Superior temporal gyrus (tissue), 1 donor: ENCODE results near the gene FPGS.

Experiments
- DNase-seq: peaks from one replicate; pipeline ENCODE4 v3.0.0-alpha.2; 2016; ENCODE audit errors: extremely low spot score

The FPGS gene

GRCh38 chr9:127789179-127789578 lies 13.5 kb upstream of the FPGS start:
- DNase-seq = no peak

GRCh38 chr9:127790094-127790855 lies 12.4 kb upstream of the FPGS start:
- no peak for DNase-seq

GRCh38 chr9:127791085-127791484 lies 11.6 kb upstream of the FPGS start:
- no peak for DNase-seq

- DNase-seq = no peak
Measured at GRCh38 chr9:127792417-127793031, 10.2 kb upstream of the FPGS start.

- DNase-seq = no peak
Measured at GRCh38 chr9:127793093-127793708, 9.5 kb upstream of the FPGS start.

- no peak for DNase-seq
Measured at GRCh38 chr9:127794001-127794791, 8.5 kb upstream of the FPGS start.

- DNase-seq = no peak
Measured at GRCh38 chr9:127796225-127796813, 6.4 kb upstream of the FPGS start.

GRCh38 chr9:127796852-127797370 lies 5.8 kb upstream of the FPGS start:
- no peak for DNase-seq

- DNase-seq = peak; percentile 59
Measured at GRCh38 chr9:127801955-127802575, 617 bp upstream of the FPGS start.

GRCh38 chr9:127803507-127804352 lies 1.0 kb downstream of the FPGS start:
- no peak for DNase-seq

GRCh38 chr9:127805620-127806019 lies 2.9 kb downstream of the FPGS start:
- DNase-seq = no peak

GRCh38 chr9:127806871-127807270 lies 4.2 kb downstream of the FPGS start:
- DNase-seq = no peak

- DNase-seq = no peak
Measured at GRCh38 chr9:127808347-127809001, 5.8 kb downstream of the FPGS start.

GRCh38 chr9:127809002-127809539 lies 6.4 kb downstream of the FPGS start:
- DNase-seq = no peak

- no peak for DNase-seq
Measured at GRCh38 chr9:127809540-127810377, 7.1 kb downstream of the FPGS start.

GRCh38 chr9:127810378-127811187 lies 7.9 kb downstream of the FPGS start:
- no peak for DNase-seq

GRCh38 chr9:127812011-127812410 lies 9.3 kb downstream of the FPGS start:
- no peak for DNase-seq
